Esophagus squamous epithelium (tissue), 5 donors: ENCODE results near the gene TNFRSF13B. TPM values are rescaled to one million over a fixed set of nuclear protein-coding genes. Genes with fewer than 3 reads are reported as not detected.

Experiments
- DNase-seq: peaks from one replicate; lab custom pipeline; 2025; lab: John Stamatoyannopoulos, UW
- H3K27ac ChIP-seq, 4 donors: fragments of 200-600 bp; sonication (generic); one replicate each; pipeline ENCODE4 v1.5.1; 2016 to 2019; ENCODE audit warnings: mild to moderate bottlenecking in 1 of 4
- H3K27me3 ChIP-seq, 4 donors: fragments of 200-600 bp; sonication (generic); 1 replicate in 3 of 4; 2 replicates in 1 of 4; pipeline versions ENCODE4 v1.5.1 to v1.6.0; 2017 to 2021; ENCODE audit warnings: antibody characterized with exemption in 1 of 4
- H3K36me3 ChIP-seq, 3 donors: fragments of 200-600 bp; sonication (generic); one replicate each; pipeline ENCODE4 v1.5.1; 2016 to 2019
- H3K4me1 ChIP-seq, 3 donors: fragments of 200-600 bp; sonication (generic); one replicate each; pipeline ENCODE4 v1.5.1; 2017 to 2019
- H3K4me3 ChIP-seq, 4 donors: fragments of 200-600 bp; sonication (generic); 1 replicate in 3 of 4; 2 replicates in 1 of 4; pipeline ENCODE4 v1.5.1; 2016 to 2019; ENCODE audit warnings: mild to moderate bottlenecking in 2 of 4, moderate library complexity in 1 of 4
- H3K9me3 ChIP-seq, 3 donors: fragments of 200-600 bp; sonication (generic); one replicate each; pipeline ENCODE4 v1.5.1; 2016 to 2019
- POLR2A ChIP-seq, 4 donors: fragments of 450-650 bp; IDR thresholded peaks; one replicate each; pipeline ENCODE4 v1.6.1; 2017; ENCODE audit warnings: antibody characterized with exemption in 4 of 4, mild to moderate bottlenecking in 4 of 4, moderate library complexity in 3 of 4
- WGBS, 2 donors: methylation state at CpG; one replicate each; pipeline ENCODE4 v1.1.5; 2018; 5-methylcytosine and 5-hydroxymethylcytosine counted together
- intact Hi-C: fragments of 100-400 bp; cut with DNase I; formaldehyde crosslinking; loops from one replicate; pipeline ENCODE4 v1.15.0; 2022
- total RNA-seq, 4 donors: library from RNA; depleted of rRNA; stranded (reverse); fragments of >200 nt; gene quantifications; one replicate each; pipeline ENCODE4 v1.1.0, GENCODE V29; 2016
- TF ChIP-seq, protein P1 (sequence below), 6 experiments: fragments of 450-650 bp in 4 of 6; fragments of 200-600 bp in 2 of 6; sonication (generic) in 2 of 6; IDR thresholded peaks; one replicate each; pipeline ENCODE4 v1.5.1; 2016 to 2019; ENCODE audit warnings: antibody characterized with exemption in 6 of 6, mild to moderate bottlenecking in 4 of 6, moderate library complexity in 4 of 6
- donor health status: DM: yes; HTN: yes; CAD: no.

The TNFRSF13B gene
- total RNA-seq, 4 donors from 2014 or later = not detected

DNA sequence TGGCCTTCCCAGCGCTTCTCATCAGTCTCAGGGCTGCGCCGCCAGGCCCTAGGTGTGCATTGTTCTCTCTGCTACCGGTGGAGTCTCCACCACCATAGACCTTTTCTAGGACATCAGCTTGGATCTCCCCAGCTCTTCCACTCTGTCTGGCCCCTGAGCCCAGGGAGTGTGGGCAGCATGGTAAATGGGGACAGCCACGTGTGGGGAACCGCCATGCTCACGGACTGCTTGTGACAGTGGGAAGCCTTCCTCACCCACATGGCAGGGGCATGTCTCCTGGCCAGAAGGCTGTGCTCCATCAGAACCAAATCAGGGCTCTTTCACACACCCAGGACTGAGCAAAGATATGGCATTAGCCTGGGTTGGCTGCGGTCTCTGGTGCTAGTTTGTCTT, 51.3 kb downstream of the TNFRSF13B start:
- Histone ChIP-seq H3K36me3 (no peaks in the 10 kb centered on the region), H3K27me3 (peaks cover 0 to 2% (median 0%) of the 10 kb centered on the region in 4 donors), H3K4me1 (no peaks in the 10 kb centered on the region), H3K27ac (no peak overlapping the region), H3K4me3 (no peak overlapping the region), H3K9me3 (no peaks in the 10 kb centered on the region)
- WGBS, 2 donors = 91 to 100% methylated on average over 4 to 6 of the region's 8 CpGs
- no peak for DNase-seq
- intact Hi-C loops = no loop called here
- TF ChIP-seq, protein P1, sequence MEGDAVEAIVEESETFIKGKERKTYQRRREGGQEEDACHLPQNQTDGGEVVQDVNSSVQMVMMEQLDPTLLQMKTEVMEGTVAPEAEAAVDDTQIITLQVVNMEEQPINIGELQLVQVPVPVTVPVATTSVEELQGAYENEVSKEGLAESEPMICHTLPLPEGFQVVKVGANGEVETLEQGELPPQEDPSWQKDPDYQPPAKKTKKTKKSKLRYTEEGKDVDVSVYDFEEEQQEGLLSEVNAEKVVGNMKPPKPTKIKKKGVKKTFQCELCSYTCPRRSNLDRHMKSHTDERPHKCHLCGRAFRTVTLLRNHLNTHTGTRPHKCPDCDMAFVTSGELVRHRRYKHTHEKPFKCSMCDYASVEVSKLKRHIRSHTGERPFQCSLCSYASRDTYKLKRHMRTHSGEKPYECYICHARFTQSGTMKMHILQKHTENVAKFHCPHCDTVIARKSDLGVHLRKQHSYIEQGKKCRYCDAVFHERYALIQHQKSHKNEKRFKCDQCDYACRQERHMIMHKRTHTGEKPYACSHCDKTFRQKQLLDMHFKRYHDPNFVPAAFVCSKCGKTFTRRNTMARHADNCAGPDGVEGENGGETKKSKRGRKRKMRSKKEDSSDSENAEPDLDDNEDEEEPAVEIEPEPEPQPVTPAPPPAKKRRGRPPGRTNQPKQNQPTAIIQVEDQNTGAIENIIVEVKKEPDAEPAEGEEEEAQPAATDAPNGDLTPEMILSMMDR (IDR thresholded peaks at IDR 0.05) = no peak
- TF ChIP-seq POLR2A (IDR thresholded peaks at IDR 0.05) = no peak

DNA sequence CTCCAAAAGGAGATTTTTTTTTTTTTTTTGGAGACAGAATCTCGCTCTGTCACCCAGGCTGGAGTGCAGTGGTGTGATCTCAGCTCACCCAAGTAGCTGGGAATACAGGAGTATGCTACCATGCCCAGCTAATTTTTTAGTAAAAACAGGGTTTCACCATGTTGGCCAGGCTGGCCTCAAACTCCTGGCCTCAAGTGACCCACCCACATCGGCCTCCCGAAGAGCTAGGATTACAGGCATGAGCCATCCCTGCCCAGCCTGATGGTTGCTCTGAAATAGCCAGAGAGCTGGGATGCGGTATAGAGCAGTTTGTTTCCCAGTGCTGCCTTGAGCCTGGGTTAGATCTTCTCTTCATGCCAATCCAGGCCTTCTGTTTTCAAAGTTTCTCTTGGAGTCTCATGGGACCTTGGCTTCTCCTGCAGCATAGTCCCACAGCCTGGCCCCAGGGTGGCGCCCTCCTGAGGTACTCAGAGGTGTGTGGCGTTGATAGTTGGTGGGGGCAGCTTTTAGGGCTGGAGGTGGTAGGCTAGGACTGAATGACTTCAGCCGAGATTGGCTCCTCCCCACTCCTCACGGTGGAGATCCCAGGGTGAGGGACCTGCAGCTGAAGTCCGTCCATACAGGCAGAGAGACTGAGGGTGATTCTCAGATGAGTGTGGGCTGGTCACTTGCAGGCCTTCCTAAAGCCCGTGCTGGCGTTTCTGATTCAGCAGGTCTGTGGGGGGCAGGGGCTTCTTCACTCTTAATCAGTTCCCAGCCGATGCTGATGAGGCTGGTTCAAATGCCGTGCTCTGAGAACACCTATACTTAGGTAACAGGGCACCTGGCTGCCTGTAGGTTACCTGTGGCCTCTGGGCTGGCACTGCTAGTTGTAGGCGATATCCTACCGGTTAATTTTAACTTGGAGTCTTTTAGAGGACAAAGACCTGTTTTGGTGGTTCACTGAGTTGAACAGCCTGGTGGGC, 52.0 kb downstream of the TNFRSF13B start:
- intact Hi-C loops = no loop called here
- no peak for DNase-seq
- H3K27ac ChIP-seq = no peak overlapping the region
- H3K4me3 ChIP-seq = no peak overlapping the region
- no peaks in the 10 kb centered on the region for H3K4me1 ChIP-seq
- TF ChIP-seq POLR2A (IDR thresholded peaks at IDR 0.05) = no peak
- TF ChIP-seq, protein P1 (IDR thresholded peaks at IDR 0.05) = no peak
- peaks cover 0 to 2% (median 0%) of the 10 kb centered on the region in 4 donors for H3K27me3 ChIP-seq
- no peaks in the 10 kb centered on the region for H3K9me3 ChIP-seq
- no peaks in the 10 kb centered on the region for H3K36me3 ChIP-seq
- 80 to 93% methylated on average over 7 to 11 of the region's 15 CpGs for whole genome bisulfite sequencing, 2 donors

DNA sequence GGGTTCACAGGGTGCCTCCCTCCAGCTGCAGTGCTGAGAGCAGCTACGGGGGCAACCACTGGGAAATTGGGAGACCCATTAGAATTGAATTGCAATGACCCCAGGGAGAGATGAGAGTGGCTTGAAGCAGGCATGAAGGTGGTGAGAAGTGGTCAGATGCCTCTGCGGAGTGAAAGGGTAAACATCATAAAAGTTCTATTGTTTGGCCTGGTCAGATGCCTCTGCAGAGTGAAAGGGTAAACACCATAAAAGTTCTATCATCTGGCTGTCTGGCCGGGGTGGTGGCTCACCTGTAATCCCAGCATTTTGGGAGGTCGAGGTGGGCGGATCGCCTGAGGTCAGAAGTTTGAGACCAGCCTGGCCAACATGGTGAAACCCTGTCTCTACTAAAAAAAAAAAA, 53.5 kb downstream of the TNFRSF13B start:
- WGBS, 2 donors = 68 to 74% methylated on average over 3 to 5 of the region's 6 CpGs
- peaks cover 0 to 2% (median 0%) of the 10 kb centered on the region in 4 donors for H3K27me3 ChIP-seq

DNA sequence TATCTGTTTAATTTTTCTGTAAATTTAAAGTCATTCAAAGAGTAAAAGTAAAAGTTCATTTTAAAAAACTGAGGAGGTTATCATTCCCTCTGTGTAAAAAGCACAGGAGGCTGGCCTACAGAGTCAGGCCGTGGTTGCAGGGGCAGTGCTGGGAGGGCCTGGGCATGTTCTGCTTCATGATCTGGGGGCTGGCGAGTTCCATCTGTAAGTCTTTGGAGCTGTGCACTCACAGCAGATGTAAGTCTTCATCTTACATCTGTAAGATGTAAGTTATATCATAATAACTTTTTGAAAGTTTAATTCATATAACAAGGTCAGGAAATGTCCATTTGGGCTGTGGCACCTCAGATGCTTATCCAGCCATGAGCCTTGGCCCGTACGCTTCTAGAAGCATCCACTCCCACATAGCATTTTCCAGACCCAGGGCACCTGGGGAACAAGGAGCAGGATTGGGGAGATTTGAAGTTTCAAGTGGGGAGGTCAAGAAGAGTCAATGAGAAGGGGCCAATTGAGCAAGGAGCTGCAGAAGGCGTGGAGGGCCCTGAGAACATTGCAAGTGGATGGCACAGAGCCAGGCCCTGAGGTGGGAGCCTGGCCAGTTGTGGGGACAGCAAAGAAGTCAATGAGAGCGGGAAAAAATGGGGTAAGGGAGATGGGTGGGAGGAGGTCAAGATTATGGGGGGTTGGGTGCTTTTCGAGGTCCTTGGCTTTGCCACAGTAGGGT, 54.1 kb downstream of the TNFRSF13B start:
- Histone ChIP-seq H3K9me3 (no peaks in the 10 kb centered on the region), H3K4me3 (no peak overlapping the region), H3K4me1 (no peaks in the 10 kb centered on the region), H3K27ac (no peak overlapping the region), H3K36me3 (no peaks in the 10 kb centered on the region), H3K27me3 (peaks cover 0 to 2% (median 0%) of the 10 kb centered on the region in 4 donors)
- DNase-seq = no peak
- intact Hi-C loops = no loop called here
- 85 to 88% methylated on average over 7 of the region's 7 CpGs for WGBS, 2 donors
- no peak for TF ChIP-seq POLR2A (IDR thresholded peaks at IDR 0.05)
- TF ChIP-seq, protein P1 (IDR thresholded peaks at IDR 0.05) = no peak

More for the DNA sequence above, 53.5 kb downstream of the TNFRSF13B start:
- no peak for DNase-seq
- Histone ChIP-seq H3K4me1 (no peaks in the 10 kb centered on the region), H3K9me3 (no peaks in the 10 kb centered on the region), H3K36me3 (no peaks in the 10 kb centered on the region), H3K4me3 (no peak overlapping the region), H3K27ac (no peak overlapping the region)
- TF ChIP-seq POLR2A (IDR thresholded peaks at IDR 0.05) = no peak
- TF ChIP-seq, protein P1 (IDR thresholded peaks at IDR 0.05) = no peak
- intact Hi-C loops = no loop called here

DNA sequence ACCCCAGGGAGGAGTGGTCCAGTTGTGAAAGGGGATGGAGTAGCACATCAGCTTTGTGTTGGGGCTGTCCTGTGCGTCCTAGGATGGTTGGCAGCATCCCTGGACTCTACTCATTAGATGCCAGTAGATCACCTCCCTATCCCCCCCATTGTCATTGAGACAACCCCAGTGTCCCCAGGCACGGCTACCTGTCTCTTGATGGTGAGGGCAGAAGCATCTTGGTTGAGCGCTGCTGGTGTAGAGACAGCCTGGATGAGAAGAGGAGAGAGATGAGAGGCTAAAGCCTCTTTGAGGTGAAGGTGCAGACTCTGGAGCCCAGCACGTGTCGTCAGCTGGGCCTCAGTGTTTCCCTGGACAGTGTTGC, 55.4 kb downstream of the TNFRSF13B start:
- no peak for DNase-seq
- Histone ChIP-seq H3K4me1 (no peaks in the 10 kb centered on the region), H3K27ac (no peak overlapping the region), H3K9me3 (no peaks in the 10 kb centered on the region), H3K27me3 (peaks cover 0 to 3% (median 0%) of the 10 kb centered on the region in 4 donors), H3K36me3 (no peaks in the 10 kb centered on the region), H3K4me3 (no peak overlapping the region)
- TF ChIP-seq, protein P1 (IDR thresholded peaks at IDR 0.05) = no peak
- TF ChIP-seq POLR2A (IDR thresholded peaks at IDR 0.05) = no peak
- 63 to 83% methylated on average over 5 of the region's 5 CpGs for WGBS, 2 donors
- intact Hi-C loops = no loop called here
